NCI-H526 treated with DMSO at 0.1 percent for 48 hours (cell line): ENCODE data around the gene GIPC1.

Experiments used
- DNase-seq: peaks from one replicate; lab custom pipeline; 2025; lab: John Stamatoyannopoulos, UW

Gene GIPC1

GRCh38 chr19:14494411-14494810 is 1.5 kb downstream of the GIPC1 start:
- no peak for DNase-seq

GRCh38 chr19:14492756-14493337 is 3.1 kb downstream of the GIPC1 start:
- no peak for DNase-seq

- no peak for DNase-seq
Measured at GRCh38 chr19:14487370-14488125, 8.4 kb downstream of the GIPC1 start.

GRCh38 chr19:14482172-14482941 is 13.6 kb downstream of the GIPC1 start:
- no peak for DNase-seq

- no peak for DNase-seq
Measured at GRCh38 chr19:14480700-14481079, 15.2 kb downstream of the GIPC1 start.

- no peak for DNase-seq
Measured at GRCh38 chr19:14479975-14480699, 15.8 kb downstream of the GIPC1 start.

- no peak for DNase-seq
Measured at GRCh38 chr19:14479309-14479974, 16.5 kb downstream of the GIPC1 start.

GRCh38 chr19:14478113-14478545 is 17.8 kb downstream of the GIPC1 start:
- no peak for DNase-seq

GRCh38 chr19:14477418-14478112 is 18.4 kb downstream of the GIPC1 start:
- no peak for DNase-seq

GRCh38 chr19:14476673-14477401 is 19.1 kb downstream of the GIPC1 start:
- peak; percentile 1 for DNase-seq

- no peak for DNase-seq
Measured at GRCh38 chr19:14476327-14476672, 19.6 kb downstream of the GIPC1 start.

- no peak for DNase-seq
Measured at GRCh38 chr19:14475251-14476073, 20.5 kb downstream of the GIPC1 start, which contains the start of gene PTGER1. Gene PTGER1, minus strand, starts transcription at chr19:14475354. Its CDS starts 1,034 bp downstream, at chr19:14474320.

GRCh38 chr19:14474827-14475226 is 21.1 kb downstream of the GIPC1 start:
- no peak for DNase-seq

- DNase-seq: no peak
Measured at GRCh38 chr19:14473978-14474578, 21.8 kb downstream of the GIPC1 start.

GRCh38 chr19:14473073-14473977 is 22.6 kb downstream of the GIPC1 start:
- no peak for DNase-seq

- peak; percentile 6 for DNase-seq
Measured at GRCh38 chr19:14472202-14472938, 23.6 kb downstream of the GIPC1 start.

- no peak for DNase-seq
Measured at GRCh38 chr19:14471436-14472187, 24.3 kb downstream of the GIPC1 start.
